Trophoblast cell (in vitro differentiated cells and primary cell): Measurements from ENCODE around the gene AIDA. TPM values are rescaled to one million over a fixed set of nuclear protein-coding genes. Genes with fewer than 3 reads are reported as not detected.

Experiments used
- DNase-seq, 2 donors: peaks; one replicate each; pipeline ENCODE4 v3.0.0-alpha.2; 2016
- H2AFZ ChIP-seq: 2 replicates; pipeline ENCODE4 v1.6.1; 2013; ENCODE audit warnings: low read length, moderate library complexity, mild to moderate bottlenecking; ENCODE audit not compliant: insufficient read depth, poor library complexity
- H2AK5ac ChIP-seq: 2 replicates; pipeline ENCODE4 v1.6.1; 2013; ENCODE audit warnings: mild to moderate bottlenecking, low read length
- H2BK120ac ChIP-seq: 2 replicates; pipeline ENCODE4 v1.6.1; 2013; ENCODE audit warnings: low read length, mild to moderate bottlenecking, moderate library complexity; ENCODE audit not compliant: insufficient read depth, poor library complexity
- H2BK12ac ChIP-seq: 2 replicates; pipeline ENCODE4 v1.6.1; 2013; ENCODE audit warnings: mild to moderate bottlenecking, low read length, moderate library complexity
- H2BK5ac ChIP-seq: 2 replicates; pipeline ENCODE4 v1.6.1; 2013; ENCODE audit warnings: low read length, low read depth, moderate library complexity, mild to moderate bottlenecking; ENCODE audit not compliant: poor library complexity
- H3K14ac ChIP-seq: 2 replicates; pipeline ENCODE4 v1.6.1; 2013; ENCODE audit warnings: mild to moderate bottlenecking, low read length
- H3K18ac ChIP-seq: 2 replicates; pipeline ENCODE4 v1.6.1; 2013; ENCODE audit warnings: mild to moderate bottlenecking, low read length
- H3K23ac ChIP-seq: 2 replicates; pipeline ENCODE4 v1.6.1; 2013; ENCODE audit warnings: low read length
- H3K27ac ChIP-seq: 2 replicates; pipeline ENCODE4 v1.5.1; 2013; ENCODE audit warnings: low read depth, mild to moderate bottlenecking, inconsistent platforms, low read length, moderate library complexity
- H3K27me3 ChIP-seq: 2 replicates; pipeline ENCODE4 v1.6.1; 2013; ENCODE audit warnings: inconsistent platforms, mild to moderate bottlenecking, low read length, moderate library complexity; ENCODE audit not compliant: insufficient read depth
- H3K36me3 ChIP-seq, 2 experiments: 1 replicate in 1 of 2; 2 replicates in 1 of 2; pipeline ENCODE4 v1.6.1; 2013; ENCODE audit warnings: low read length in 2 of 2, mild to moderate bottlenecking in 2 of 2, moderate library complexity in 1 of 2; ENCODE audit not compliant: insufficient read depth in 2 of 2, control insufficient read depth in 1 of 2
- H3K4ac ChIP-seq: 2 replicates; pipeline ENCODE4 v1.6.1; 2013; ENCODE audit warnings: low read depth, mild to moderate bottlenecking, low read length, moderate library complexity
- H3K4me1 ChIP-seq, 2 experiments: 1 replicate in 1 of 2; 2 replicates in 1 of 2; pipeline ENCODE4 v1.6.1; 2013; ENCODE audit warnings: low read length in 2 of 2, mild to moderate bottlenecking in 2 of 2, moderate library complexity in 1 of 2; ENCODE audit not compliant: insufficient read depth in 2 of 2, control insufficient read depth in 1 of 2
- H3K4me2 ChIP-seq: 2 replicates; pipeline ENCODE4 v1.6.1; 2013; ENCODE audit warnings: inconsistent platforms, mild to moderate bottlenecking, low read length, moderate library complexity
- H3K4me3 ChIP-seq: 2 replicates; pipeline ENCODE4 v1.5.1; 2013; ENCODE audit warnings: mild to moderate bottlenecking, low read depth, low read length, inconsistent platforms
- H3K79me1 ChIP-seq: one replicate; pipeline ENCODE4 v1.6.1; 2013; ENCODE audit warnings: low read length
- H3K79me2 ChIP-seq: 2 replicates; pipeline ENCODE4 v1.6.1; 2013; ENCODE audit warnings: low read length, mild to moderate bottlenecking; ENCODE audit not compliant: control insufficient read depth, insufficient read depth, poor library complexity
- H3K9ac ChIP-seq: 2 replicates; pipeline ENCODE4 v1.6.1; 2013; ENCODE audit warnings: mild to moderate bottlenecking, low read length
- H3K9me3 ChIP-seq: 2 replicates; pipeline ENCODE4 v1.6.1; 2013; ENCODE audit warnings: low read depth, mild to moderate bottlenecking, control low read depth, inconsistent platforms, low read length; ENCODE audit not compliant: insufficient read depth
- H4K12ac ChIP-seq: 2 replicates; pipeline ENCODE4 v1.6.1; 2013; ENCODE audit warnings: low read depth, mild to moderate bottlenecking, low read length, moderate library complexity
- H4K8ac ChIP-seq: 2 replicates; pipeline ENCODE4 v1.6.1; 2013; ENCODE audit warnings: low read depth, mild to moderate bottlenecking, low read length, moderate library complexity
- H4K91ac ChIP-seq: one replicate; pipeline ENCODE4 v1.6.1; 2013; ENCODE audit warnings: low read depth, mild to moderate bottlenecking, low read length, moderate library complexity
- WGBS: extraction: QIAGEN DNeasy Blood & Tissue Kit; methylation state at CpG from one replicate; pipeline ENCODE4 v1.1.7; 2013; ENCODE audit warnings: missing lambda C conversion rate; ENCODE audit not compliant: insufficient read length, insufficient coverage; ENCODE audit errors: extremely low coverage; 5-methylcytosine and 5-hydroxymethylcytosine counted together
- polyA plus RNA-seq: library from polyadenylated mRNA; stranded (reverse); fragments of 200-250 nt; gene quantifications from 2 replicates; pipeline ENCODE4 v1.2.3, GENCODE V29; 2013

AIDA gene, protein sequence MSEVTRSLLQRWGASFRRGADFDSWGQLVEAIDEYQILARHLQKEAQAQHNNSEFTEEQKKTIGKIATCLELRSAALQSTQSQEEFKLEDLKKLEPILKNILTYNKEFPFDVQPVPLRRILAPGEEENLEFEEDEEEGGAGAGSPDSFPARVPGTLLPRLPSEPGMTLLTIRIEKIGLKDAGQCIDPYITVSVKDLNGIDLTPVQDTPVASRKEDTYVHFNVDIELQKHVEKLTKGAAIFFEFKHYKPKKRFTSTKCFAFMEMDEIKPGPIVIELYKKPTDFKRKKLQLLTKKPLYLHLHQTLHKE
- 56.6 and 59.3 TPM in 2 replicates for polyA plus RNA-seq

DNA sequence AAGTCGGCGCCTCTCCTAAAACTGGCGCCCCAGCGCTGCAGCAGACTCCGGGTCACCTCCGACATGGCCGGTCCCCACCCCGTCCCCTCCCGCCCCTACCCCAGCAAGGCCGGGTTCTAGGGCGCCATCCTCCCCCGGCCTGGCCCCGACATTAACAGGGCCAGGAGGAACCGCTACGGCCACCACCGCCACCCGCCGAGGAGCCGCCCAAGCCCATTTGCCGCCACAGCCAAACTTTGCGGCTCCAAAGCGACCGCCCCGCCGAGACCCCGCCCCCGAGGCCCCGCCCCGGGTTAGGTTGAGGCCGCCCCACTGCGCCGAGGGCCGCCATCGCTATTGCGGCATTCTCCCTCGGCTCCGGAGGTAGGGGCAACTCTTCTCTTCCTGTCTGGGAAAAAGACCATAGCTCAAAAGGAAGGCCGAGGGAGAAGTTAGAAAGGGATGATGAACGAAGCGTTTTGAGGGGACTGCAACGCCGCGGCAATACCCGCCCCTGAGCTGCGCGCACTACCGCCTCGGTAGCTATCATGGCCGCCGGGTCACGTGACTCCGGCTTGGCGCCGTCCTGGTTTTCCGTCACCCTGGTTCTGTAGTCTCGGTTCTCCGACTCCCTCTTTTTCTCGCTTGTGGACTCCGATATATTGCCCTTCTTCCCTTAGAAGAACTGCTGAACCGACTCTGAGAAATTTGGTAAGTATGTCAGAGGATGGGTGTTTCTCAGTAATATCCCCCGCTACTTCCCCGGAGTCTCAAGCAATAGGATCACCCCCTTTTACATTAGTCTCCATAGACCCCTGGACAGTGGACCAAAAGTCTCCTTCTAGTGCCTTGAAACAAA, at the start of gene AIDA, which contains the start of gene BROX:
Gene AIDA (minus strand): TSS at position 239 of the 838 bp plus-strand sequence. CDS start 174 bp downstream, at position 65.
Gene BROX (plus strand): TSS at position 312 of the 838 bp plus-strand sequence. CDS start 3,136 bp downstream, outside the sequence.
- peak within 1 kb of the TSS; percentile 100 for H4K12ac ChIP-seq
- H3K27ac ChIP-seq: peak within 1 kb of the TSS; percentile 76
- no CpG with 5 or more reads among the region's 62 CpGs for WGBS

GRCh38 chr1:222761083-222761482, 48.8 kb upstream of the AIDA start:
- no peak overlapping the region for H4K91ac ChIP-seq
- no peaks in the 10 kb centered on the region for H3K4me1 ChIP-seq
- H3K4me2 ChIP-seq: no peak overlapping the region
- H2BK5ac ChIP-seq: no peak overlapping the region
- no CpG with 5 or more reads among the region's 1 CpG for WGBS
- no peak overlapping the region for H2AFZ ChIP-seq
- H3K79me2 ChIP-seq: no peaks in the 10 kb centered on the region
- H3K9me3 ChIP-seq: no peaks in the 10 kb centered on the region
- no peak overlapping the region for H3K9ac ChIP-seq
- no peak overlapping the region for H3K18ac ChIP-seq
- H3K27me3 ChIP-seq: no peaks in the 10 kb centered on the region
- no peak overlapping the region for H3K4me3 ChIP-seq
- no peak overlapping the region for H3K4ac ChIP-seq
- H2BK12ac ChIP-seq: no peak overlapping the region
- H3K23ac ChIP-seq: no peak overlapping the region
- no peak overlapping the region for H2AK5ac ChIP-seq
- H4K12ac ChIP-seq: no peak overlapping the region
- no peak overlapping the region for H2BK120ac ChIP-seq
- H3K79me1 ChIP-seq: no peaks in the 10 kb centered on the region
- H3K14ac ChIP-seq: no peak overlapping the region
- no peaks in the 10 kb centered on the region for H3K36me3 ChIP-seq
- no peak overlapping the region for H4K8ac ChIP-seq
- no peak for DNase-seq
- no peak overlapping the region for H3K27ac ChIP-seq

More for the DNA sequence above, at the start of gene AIDA, which contains the start of gene BROX:
- Histone ChIP-seq H3K27me3 (no peaks in the 10 kb centered on the region), H3K4me1 (no peaks in the 10 kb centered on the region), H2AFZ (peak within 1 kb of the TSS; percentile 72), H3K9me3 (no peaks in the 10 kb centered on the region), H3K23ac (no peak within 1 kb of the TSS), H3K4me2 (peak within 1 kb of the TSS; percentile 75), H3K36me3 (peaks cover 2 to 5% of the 10 kb centered on the region in 2 experiments), H3K9ac (peak within 1 kb of the TSS; percentile 97), H3K14ac (peak within 1 kb of the TSS; percentile 65), H2BK12ac (no peak within 1 kb of the TSS), H3K79me1 (peaks cover 12% of the 10 kb centered on the region), H4K8ac (peak within 1 kb of the TSS; percentile 86), H3K18ac (peak within 1 kb of the TSS; percentile 89), H4K91ac (peak within 1 kb of the TSS; percentile 89), H2BK5ac (peak within 1 kb of the TSS; percentile 97), H2BK120ac (peak within 1 kb of the TSS; percentile 79), H2AK5ac (peak within 1 kb of the TSS; percentile 23), H3K4ac (peak within 1 kb of the TSS; percentile 66), H3K4me3 (peak within 1 kb of the TSS; percentile 90), H3K79me2 (peaks cover 6% of the 10 kb centered on the region)
- DNase-seq: peak; percentile 84 to 95

DNA sequence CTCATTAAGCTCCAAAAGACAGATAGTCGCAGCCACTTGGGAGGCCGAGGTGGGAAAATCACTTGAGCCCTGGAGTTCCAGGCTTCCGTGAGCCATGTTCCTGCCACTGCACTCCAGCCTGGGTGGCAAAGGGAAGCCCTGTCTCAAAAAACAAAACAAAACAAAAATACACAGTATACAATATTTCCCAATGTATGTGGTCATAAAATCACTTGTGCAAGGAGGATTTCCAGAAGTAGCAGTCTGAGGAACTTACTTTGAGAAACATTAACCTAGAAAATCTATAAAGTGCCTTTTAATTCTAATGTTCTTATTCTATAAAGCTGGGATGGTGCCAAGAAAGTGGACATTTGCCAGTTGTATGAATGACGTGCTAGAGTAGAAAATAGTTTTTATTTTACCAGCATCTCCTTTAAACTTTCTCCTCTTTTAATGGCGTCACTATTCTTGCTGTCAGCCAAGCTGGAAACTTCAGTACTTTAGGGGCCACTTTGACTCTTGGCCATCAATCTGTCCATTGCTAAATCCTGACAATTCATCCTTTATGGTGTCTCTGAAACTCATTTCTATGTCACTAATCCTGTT, 47.3 kb upstream of the AIDA start:
- Histone ChIP-seq H3K79me2 (no peaks in the 10 kb centered on the region), H3K27ac (no peak overlapping the region), H3K79me1 (no peaks in the 10 kb centered on the region), H3K27me3 (no peaks in the 10 kb centered on the region), H3K4me3 (no peak overlapping the region), H3K9ac (no peak overlapping the region), H2BK120ac (no peak overlapping the region), H3K18ac (no peak overlapping the region), H4K91ac (no peak overlapping the region), H2BK12ac (no peak overlapping the region), H3K4me2 (no peak overlapping the region), H4K8ac (no peak overlapping the region), H2AFZ (no peak overlapping the region), H4K12ac (no peak overlapping the region), H3K4ac (no peak overlapping the region), H3K14ac (no peak overlapping the region), H3K23ac (no peak overlapping the region), H3K36me3 (no peaks in the 10 kb centered on the region), H3K4me1 (no peaks in the 10 kb centered on the region), H2BK5ac (no peak overlapping the region), H3K9me3 (no peaks in the 10 kb centered on the region), H2AK5ac (no peak overlapping the region)
- WGBS: no CpG with 5 or more reads among the region's 5 CpGs
- no peak for DNase-seq

DNA sequence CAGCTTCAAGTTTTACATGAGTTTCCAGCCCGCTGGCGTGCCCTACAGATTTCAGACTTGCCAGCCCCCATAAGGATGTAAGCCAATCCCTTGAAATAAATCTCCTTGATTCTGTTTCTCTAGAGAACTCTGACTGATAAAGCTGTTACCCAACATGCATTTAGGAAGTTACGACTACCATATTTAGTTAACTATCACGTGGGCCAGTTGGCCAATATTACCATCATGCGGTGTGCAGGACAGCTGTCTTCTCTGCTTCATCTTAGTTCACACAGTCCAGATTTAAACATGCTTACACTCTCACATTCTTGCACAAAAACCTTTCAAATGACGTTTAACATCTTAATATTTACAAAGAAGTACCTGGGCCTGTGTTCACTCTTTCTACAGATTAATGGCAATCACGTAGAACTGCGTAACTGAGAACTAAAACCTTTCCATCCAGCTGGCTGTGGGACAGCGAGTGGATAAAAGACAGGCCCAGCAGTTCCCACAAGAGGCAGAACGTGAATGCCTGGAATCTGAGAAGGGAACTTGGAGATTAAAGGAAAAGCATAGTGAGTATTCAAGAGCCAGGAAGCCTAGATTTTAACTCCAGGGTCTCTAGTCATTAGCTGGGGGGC, 45.5 kb upstream of the AIDA start:
- no peak overlapping the region for H3K9ac ChIP-seq
- H4K8ac ChIP-seq: no peak overlapping the region
- H3K27me3 ChIP-seq: no peaks in the 10 kb centered on the region
- no peak overlapping the region for H4K91ac ChIP-seq
- H2BK5ac ChIP-seq: no peak overlapping the region
- H3K27ac ChIP-seq: no peak overlapping the region
- no CpG with 5 or more reads among the region's 10 CpGs for WGBS
- H3K4me2 ChIP-seq: no peak overlapping the region
- no peaks in the 10 kb centered on the region for H3K79me2 ChIP-seq
- H3K14ac ChIP-seq: no peak overlapping the region
- H3K4ac ChIP-seq: no peak overlapping the region
- H2BK120ac ChIP-seq: no peak overlapping the region
- no peaks in the 10 kb centered on the region for H3K4me1 ChIP-seq
- no peaks in the 10 kb centered on the region for H3K36me3 ChIP-seq
- no peak for DNase-seq
- no peak overlapping the region for H3K18ac ChIP-seq
- no peak overlapping the region for H4K12ac ChIP-seq
- no peak overlapping the region for H2AK5ac ChIP-seq
- no peak overlapping the region for H3K23ac ChIP-seq
- no peak overlapping the region for H2BK12ac ChIP-seq
- H2AFZ ChIP-seq: no peak overlapping the region
- no peaks in the 10 kb centered on the region for H3K79me1 ChIP-seq
- no peaks in the 10 kb centered on the region for H3K9me3 ChIP-seq
- no peak overlapping the region for H3K4me3 ChIP-seq
